ENCODE measurements around the gene BPIFB2. TPM values are rescaled to one million over a fixed set of nuclear protein-coding genes. Genes with fewer than 3 reads are reported as not detected.

BPIFB2 gene
- total and polyA plus RNA-seq, 2 donors from 2014 or later, result not detected

DNA sequence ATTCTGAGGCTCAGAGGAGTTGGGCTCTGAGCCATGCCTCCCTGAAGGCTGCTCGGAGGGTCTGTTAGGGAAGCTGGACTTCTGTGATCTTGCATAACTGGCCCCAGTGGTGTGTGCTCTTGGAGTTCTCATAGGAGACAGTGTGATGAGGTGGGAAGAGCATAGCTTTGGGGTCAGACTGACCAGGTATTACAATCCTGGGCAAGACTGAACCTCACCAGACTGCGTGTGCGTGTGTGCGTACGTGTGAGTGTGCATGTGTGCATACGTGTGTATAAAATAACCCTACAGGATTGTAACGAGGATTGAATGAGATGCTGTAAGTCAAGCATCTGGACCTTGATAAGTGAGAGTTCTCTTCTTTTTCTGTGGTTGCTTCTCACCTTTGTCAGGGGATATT lies 10.0 kb downstream of the BPIFB2 start:
- H3K9me3 ChIP-seq (ENCODE audit: control insufficient read depth in 2 of 3, insufficient read depth in 1 of 3, low read length in 3 of 3), result no peaks in the 10 kb centered on the region
- no peaks in the 10 kb centered on the region for H3K4me1 ChIP-seq (ENCODE audit: control insufficient read depth in 2 of 3, insufficient read depth in 2 of 3, low read depth in 1 of 3, low read length in 3 of 3)
- intact Hi-C loops (cut with DNase I), result no loop called here
- no peak overlapping the region for H3K9ac ChIP-seq (ENCODE audit: low read length in 3 of 3)
- no peaks in the 10 kb centered on the region for H3K27me3 ChIP-seq (ENCODE audit: control insufficient read depth, insufficient read depth, low read length)
- no peak for FAIRE-seq
- no peaks in the 10 kb centered on the region for H3K36me3 ChIP-seq (ENCODE audit: control insufficient read depth in 2 of 3, insufficient read depth in 3 of 3, low read length in 3 of 3)
- H3K27ac ChIP-seq (ENCODE audit: low read depth in 2 of 2, low read length in 2 of 2), result no peak overlapping the region
- no peak overlapping the region for H3K4me3 ChIP-seq (ENCODE audit: low read length in 3 of 3)
- no peak for DNase-seq
- TF ChIP-seq, protein P1, sequence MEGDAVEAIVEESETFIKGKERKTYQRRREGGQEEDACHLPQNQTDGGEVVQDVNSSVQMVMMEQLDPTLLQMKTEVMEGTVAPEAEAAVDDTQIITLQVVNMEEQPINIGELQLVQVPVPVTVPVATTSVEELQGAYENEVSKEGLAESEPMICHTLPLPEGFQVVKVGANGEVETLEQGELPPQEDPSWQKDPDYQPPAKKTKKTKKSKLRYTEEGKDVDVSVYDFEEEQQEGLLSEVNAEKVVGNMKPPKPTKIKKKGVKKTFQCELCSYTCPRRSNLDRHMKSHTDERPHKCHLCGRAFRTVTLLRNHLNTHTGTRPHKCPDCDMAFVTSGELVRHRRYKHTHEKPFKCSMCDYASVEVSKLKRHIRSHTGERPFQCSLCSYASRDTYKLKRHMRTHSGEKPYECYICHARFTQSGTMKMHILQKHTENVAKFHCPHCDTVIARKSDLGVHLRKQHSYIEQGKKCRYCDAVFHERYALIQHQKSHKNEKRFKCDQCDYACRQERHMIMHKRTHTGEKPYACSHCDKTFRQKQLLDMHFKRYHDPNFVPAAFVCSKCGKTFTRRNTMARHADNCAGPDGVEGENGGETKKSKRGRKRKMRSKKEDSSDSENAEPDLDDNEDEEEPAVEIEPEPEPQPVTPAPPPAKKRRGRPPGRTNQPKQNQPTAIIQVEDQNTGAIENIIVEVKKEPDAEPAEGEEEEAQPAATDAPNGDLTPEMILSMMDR (IDR thresholded peaks at IDR 0.05; ENCODE audit: borderline replicate concordance, extremely low read depth, insufficient read depth), result no peak

DNA sequence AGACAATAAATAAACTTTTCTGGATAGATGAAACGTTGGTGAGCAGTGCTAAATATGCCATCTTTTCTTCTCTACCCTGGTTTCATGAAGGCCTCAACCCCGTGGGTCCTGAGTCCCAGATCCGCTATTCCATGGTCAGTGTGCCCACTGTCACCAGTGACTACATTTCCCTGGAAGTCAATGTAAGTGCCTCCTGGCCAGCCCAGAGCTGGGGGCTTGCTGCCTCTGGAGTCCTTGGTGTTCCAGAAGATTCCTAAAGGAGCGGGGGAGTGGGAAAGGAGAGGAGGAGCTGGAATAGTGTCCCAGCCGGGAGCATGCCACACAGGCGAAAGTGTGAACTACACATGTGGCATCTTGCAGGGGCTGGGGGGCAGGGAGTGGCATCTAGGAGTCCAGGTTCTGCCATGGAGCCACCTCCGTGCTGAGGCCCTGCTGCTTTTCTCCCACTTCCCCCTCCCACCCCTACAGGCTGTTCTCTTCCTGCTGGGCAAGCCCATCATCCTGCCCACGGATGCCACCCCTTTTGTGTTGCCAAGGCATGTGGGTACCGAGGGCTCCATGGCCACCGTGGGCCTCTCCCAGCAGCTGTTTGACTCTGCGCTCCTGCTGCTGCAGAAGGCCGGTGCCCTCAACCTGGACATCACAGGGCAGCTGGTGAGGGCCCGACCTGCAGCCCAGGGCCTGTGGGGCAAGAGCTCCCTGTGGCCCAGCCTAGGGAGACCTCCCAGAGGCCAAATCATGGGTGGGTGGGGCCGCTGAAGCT lies 10.8 kb downstream of the BPIFB2 start:
- DNase-seq (no peak), FAIRE-seq (no peak)
- H3K9me3 ChIP-seq (ENCODE audit: control insufficient read depth in 2 of 3, insufficient read depth in 1 of 3, low read length in 3 of 3), result no peaks in the 10 kb centered on the region
- H3K36me3 ChIP-seq (ENCODE audit: control insufficient read depth in 2 of 3, insufficient read depth in 3 of 3, low read length in 3 of 3), result no peaks in the 10 kb centered on the region
- no peaks in the 10 kb centered on the region for H3K4me1 ChIP-seq (ENCODE audit: control insufficient read depth in 2 of 3, insufficient read depth in 2 of 3, low read depth in 1 of 3, low read length in 3 of 3)
- TF ChIP-seq, protein P1 (IDR thresholded peaks at IDR 0.05; ENCODE audit: borderline replicate concordance, extremely low read depth, insufficient read depth), result no peak
- no peaks in the 10 kb centered on the region for H3K27me3 ChIP-seq (ENCODE audit: control insufficient read depth, insufficient read depth, low read length)
- H3K27ac ChIP-seq (ENCODE audit: low read depth in 2 of 2, low read length in 2 of 2), result no peak overlapping the region
- H3K4me3 ChIP-seq (ENCODE audit: low read length in 3 of 3), result no peak overlapping the region
- no peak overlapping the region for H3K9ac ChIP-seq (ENCODE audit: low read length in 3 of 3)
- intact Hi-C loops (cut with DNase I), result no loop called here

DNA sequence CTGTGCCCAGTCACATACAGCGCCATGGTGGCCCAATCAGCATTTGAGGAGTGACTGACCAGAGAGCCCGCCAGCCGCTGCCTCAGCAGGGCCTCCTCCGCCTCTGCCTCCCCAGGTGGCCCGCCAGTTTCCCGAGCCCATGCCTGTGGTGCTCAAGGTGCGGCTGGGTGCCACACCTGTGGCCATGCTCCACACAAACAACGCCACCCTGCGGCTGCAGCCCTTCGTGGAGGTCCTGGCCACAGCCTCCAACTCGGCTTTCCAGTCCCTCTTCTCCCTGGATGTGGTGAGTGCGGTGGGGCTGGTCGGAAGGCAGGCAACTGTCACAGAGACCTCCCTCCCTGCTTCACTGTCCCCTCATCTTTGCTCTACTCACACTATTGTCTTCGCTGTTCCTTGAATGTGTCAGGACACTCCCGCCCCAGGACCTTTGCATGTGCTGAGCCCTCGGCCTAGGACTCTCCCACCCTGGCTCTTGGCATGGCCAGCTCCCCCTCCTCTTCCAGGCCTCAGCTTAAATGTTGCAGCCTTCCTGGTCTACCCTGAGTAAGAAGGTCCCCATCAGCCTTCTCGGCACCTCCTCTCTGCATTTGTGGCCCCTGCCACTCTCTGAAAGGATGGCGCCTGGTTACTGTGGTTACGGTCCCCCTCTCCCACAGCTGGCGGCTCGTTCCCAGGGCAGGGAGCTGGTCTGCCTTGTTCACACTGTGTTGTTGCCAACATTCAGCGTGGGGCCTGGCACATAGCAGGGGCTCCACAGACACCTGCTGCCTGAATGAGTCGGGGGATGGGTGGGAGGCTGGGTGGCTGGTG lies 12.2 kb downstream of the BPIFB2 start:
- H3K4me1 ChIP-seq (ENCODE audit: control insufficient read depth in 2 of 3, insufficient read depth in 2 of 3, low read depth in 1 of 3, low read length in 3 of 3), result no peaks in the 10 kb centered on the region
- DNase-seq (no peak), FAIRE-seq (no peak)
- TF ChIP-seq, protein P1 (IDR thresholded peaks at IDR 0.05; ENCODE audit: borderline replicate concordance, extremely low read depth, insufficient read depth), result no peak
- no peak overlapping the region for H3K9ac ChIP-seq (ENCODE audit: low read length in 3 of 3)
- H3K9me3 ChIP-seq (ENCODE audit: control insufficient read depth in 2 of 3, insufficient read depth in 1 of 3, low read length in 3 of 3), result no peaks in the 10 kb centered on the region
- no peaks in the 10 kb centered on the region for H3K36me3 ChIP-seq (ENCODE audit: control insufficient read depth in 2 of 3, insufficient read depth in 3 of 3, low read length in 3 of 3)
- H3K27me3 ChIP-seq (ENCODE audit: control insufficient read depth, insufficient read depth, low read length), result no peaks in the 10 kb centered on the region
- no peak overlapping the region for H3K27ac ChIP-seq (ENCODE audit: low read depth in 2 of 2, low read length in 2 of 2)
- H3K4me3 ChIP-seq (ENCODE audit: low read length in 3 of 3), result no peak overlapping the region
- intact Hi-C loops (cut with DNase I), result no loop called here
